ENCODE measurements around the gene OSBP2.
"Not testable (repeated sequence)": the region's sequence is repeated elsewhere in the genome, so short reads cannot be mapped to it uniquely, and the experiment has no call there.

DNA sequence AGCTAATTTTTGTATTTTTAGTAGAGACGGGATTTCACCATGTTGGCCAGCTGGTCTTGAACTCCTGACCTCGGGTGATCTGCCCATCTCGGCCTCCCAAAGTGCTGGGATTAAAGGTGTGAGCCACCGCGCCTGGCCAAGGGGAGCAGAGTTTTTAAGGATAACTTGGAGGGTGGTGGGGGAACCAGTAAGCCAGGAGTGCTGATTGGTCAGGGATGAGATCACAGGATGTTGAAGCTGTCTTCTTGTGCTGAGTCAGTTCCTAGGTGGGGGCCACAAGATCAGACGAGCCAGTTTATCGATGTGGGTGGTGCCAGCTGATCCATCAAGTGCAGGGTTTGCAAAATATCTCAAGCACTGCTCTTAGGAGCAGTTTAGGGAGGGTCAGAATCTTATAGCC lies 45.3 kb downstream of the OSBP2 start:
- not testable (repeated sequence) for TF ChIP-seq CTCF, EP300, POLR2A (IDR thresholded peaks at IDR 0.05)
